NCI-H2081 treated with DMSO at 0.1 percent for 48 hours (cell line): Measurements from ENCODE around the gene TP53TG5.

Source experiments
- DNase-seq: peaks from one replicate; lab custom pipeline; 2025; lab: John Stamatoyannopoulos, UW

Gene TP53TG5

DNA sequence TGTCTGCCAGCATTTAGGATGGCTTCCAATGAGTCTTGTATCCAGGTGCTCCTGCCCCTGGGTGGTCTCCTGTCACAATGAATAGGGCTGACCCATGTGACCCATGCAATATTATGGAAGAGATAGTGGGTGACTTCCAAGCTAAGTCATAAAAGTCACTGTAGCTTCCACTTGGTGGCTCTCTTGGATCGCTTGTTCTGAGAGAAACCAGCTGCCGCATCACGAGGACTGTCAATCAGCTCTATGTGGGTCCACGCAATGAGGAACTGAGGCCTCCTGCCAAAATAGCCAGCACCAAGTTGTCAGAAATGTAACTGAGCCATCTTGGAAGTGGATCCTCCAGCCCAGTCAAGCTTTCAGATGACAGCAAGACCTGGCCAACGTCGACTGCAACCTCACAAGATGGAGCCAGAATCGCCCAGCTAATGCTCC is 55.2 kb downstream of the TP53TG5 start:
- DNase-seq = no peak
